ENCODE measurements around the gene PCNX2.

Gene PCNX2

GRCh38 chr1:233224311-233224710 is 71.2 kb downstream of the PCNX2 start (continued):
- TF ChIP-seq, protein P1, sequence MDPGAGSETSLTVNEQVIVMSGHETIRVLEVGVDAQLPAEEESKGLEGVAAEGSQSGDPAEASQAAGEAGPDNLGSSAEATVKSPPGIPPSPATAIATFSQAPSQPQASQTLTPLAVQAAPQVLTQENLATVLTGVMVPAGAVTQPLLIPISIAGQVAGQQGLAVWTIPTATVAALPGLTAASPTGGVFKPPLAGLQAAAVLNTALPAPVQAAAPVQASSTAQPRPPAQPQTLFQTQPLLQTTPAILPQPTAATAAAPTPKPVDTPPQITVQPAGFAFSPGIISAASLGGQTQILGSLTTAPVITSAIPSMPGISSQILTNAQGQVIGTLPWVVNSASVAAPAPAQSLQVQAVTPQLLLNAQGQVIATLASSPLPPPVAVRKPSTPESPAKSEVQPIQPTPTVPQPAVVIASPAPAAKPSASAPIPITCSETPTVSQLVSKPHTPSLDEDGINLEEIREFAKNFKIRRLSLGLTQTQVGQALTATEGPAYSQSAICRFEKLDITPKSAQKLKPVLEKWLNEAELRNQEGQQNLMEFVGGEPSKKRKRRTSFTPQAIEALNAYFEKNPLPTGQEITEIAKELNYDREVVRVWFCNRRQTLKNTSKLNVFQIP (CRISPR knock-in tag; IDR thresholded peaks at IDR 0.05; ENCODE audit: borderline replicate concordance, low read depth): no peak
- TF ChIP-seq ESRRG (CRISPR knock-in tag; IDR thresholded peaks at IDR 0.05): no peak
- no peak for TF ChIP-seq ISL1 (CRISPR knock-in tag; IDR thresholded peaks at IDR 0.05)

DNA sequence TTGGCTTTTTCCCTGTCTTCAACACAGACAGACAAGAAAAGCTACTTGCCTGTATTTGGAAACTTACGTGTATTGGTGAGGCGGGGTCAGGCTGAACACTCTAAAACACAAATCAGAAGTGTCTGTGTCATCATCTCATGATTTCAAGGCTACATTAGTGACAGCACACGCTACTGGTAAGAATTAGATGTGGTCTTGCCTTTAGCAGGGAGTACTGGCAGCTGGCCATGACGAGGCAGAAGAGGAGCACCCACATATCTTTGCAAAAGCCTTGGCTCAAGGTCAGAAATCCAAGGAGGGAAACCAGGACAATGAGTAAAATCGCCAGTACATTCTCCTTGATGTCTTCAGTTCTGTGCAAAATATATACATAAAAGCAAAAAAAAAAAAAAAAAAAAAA is 77.7 kb downstream of the PCNX2 start:
- no peak for ATAC-seq
- TF ChIP-seq TSHZ2 (CRISPR knock-in tag; IDR thresholded peaks at IDR 0.05) (no peak), BACH2 (CRISPR knock-in tag; IDR thresholded peaks at IDR 0.05; ENCODE audit: borderline replicate concordance) (no peak), ARNTL (CRISPR knock-in tag; IDR thresholded peaks at IDR 0.05; ENCODE audit: borderline replicate concordance, low read depth) (no peak), ESRRG (CRISPR knock-in tag; IDR thresholded peaks at IDR 0.05) (no peak), TOX (CRISPR knock-in tag; IDR thresholded peaks at IDR 0.05; ENCODE audit: borderline replicate concordance) (no peak), TCF4 (CRISPR knock-in tag; IDR thresholded peaks at IDR 0.05; ENCODE audit: borderline replicate concordance) (no peak), ZNF70 (CRISPR knock-in tag; IDR thresholded peaks at IDR 0.05) (no peak)

GRCh38 chr1:233216009-233216408 is 79.5 kb downstream of the PCNX2 start:
- no peak for ATAC-seq
- TF ChIP-seq OSR1 (CRISPR knock-in tag; IDR thresholded peaks at IDR 0.05): no peak
- TF ChIP-seq, protein P2, sequence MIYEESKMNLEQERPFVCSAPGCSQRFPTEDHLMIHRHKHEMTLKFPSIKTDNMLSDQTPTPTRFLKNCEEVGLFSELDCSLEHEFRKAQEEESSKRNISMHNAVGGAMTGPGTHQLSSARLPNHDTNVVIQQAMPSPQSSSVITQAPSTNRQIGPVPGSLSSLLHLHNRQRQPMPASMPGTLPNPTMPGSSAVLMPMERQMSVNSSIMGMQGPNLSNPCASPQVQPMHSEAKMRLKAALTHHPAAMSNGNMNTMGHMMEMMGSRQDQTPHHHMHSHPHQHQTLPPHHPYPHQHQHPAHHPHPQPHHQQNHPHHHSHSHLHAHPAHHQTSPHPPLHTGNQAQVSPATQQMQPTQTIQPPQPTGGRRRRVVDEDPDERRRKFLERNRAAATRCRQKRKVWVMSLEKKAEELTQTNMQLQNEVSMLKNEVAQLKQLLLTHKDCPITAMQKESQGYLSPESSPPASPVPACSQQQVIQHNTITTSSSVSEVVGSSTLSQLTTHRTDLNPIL (CRISPR knock-in tag; IDR thresholded peaks at IDR 0.05; ENCODE audit: low read depth): no peak
- TF ChIP-seq, protein P3, sequence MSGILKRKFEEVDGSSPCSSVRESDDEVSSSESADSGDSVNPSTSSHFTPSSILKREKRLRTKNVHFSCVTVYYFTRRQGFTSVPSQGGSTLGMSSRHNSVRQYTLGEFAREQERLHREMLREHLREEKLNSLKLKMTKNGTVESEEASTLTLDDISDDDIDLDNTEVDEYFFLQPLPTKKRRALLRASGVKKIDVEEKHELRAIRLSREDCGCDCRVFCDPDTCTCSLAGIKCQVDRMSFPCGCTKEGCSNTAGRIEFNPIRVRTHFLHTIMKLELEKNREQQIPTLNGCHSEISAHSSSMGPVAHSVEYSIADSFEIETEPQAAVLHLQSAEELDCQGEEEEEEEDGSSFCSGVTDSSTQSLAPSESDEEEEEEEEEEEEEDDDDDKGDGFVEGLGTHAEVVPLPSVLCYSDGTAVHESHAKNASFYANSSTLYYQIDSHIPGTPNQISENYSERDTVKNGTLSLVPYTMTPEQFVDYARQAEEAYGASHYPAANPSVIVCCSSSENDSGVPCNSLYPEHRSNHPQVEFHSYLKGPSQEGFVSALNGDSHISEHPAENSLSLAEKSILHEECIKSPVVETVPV (CRISPR knock-in tag; IDR thresholded peaks at IDR 0.05): no peak
- TF ChIP-seq GLIS3 (CRISPR knock-in tag; IDR thresholded peaks at IDR 0.05): no peak
- no peak for TF ChIP-seq TOX (CRISPR knock-in tag; IDR thresholded peaks at IDR 0.05; ENCODE audit: borderline replicate concordance)
- TF ChIP-seq, protein P1 (CRISPR knock-in tag; IDR thresholded peaks at IDR 0.05; ENCODE audit: borderline replicate concordance, low read depth): no peak
- TF ChIP-seq CSDC2 (CRISPR knock-in tag; IDR thresholded peaks at IDR 0.05): no peak
- TF ChIP-seq ZFP30 (CRISPR knock-in tag; IDR thresholded peaks at IDR 0.05): no peak
- TF ChIP-seq ZC3H10 (CRISPR knock-in tag; IDR thresholded peaks at IDR 0.05): no peak
- TF ChIP-seq ZNF70 (CRISPR knock-in tag; IDR thresholded peaks at IDR 0.05): no peak
- TF ChIP-seq RARB (CRISPR knock-in tag; IDR thresholded peaks at IDR 0.05): no peak
- TF ChIP-seq PPARA (CRISPR knock-in tag; IDR thresholded peaks at IDR 0.05; ENCODE audit: borderline replicate concordance): no peak
- no peak for TF ChIP-seq ZNF8 (CRISPR knock-in tag; IDR thresholded peaks at IDR 0.05)
- no peak for TF ChIP-seq ZNF565 (CRISPR knock-in tag; conservative IDR thresholded peaks at IDR 0.05; ENCODE audit: low read depth)
- no peak for TF ChIP-seq TSHZ2 (CRISPR knock-in tag; IDR thresholded peaks at IDR 0.05)
- TF ChIP-seq ARNTL (CRISPR knock-in tag; IDR thresholded peaks at IDR 0.05; ENCODE audit: borderline replicate concordance, low read depth): no peak
- no peak for TF ChIP-seq ISL1 (CRISPR knock-in tag; IDR thresholded peaks at IDR 0.05)
- TF ChIP-seq TCF4 (CRISPR knock-in tag; IDR thresholded peaks at IDR 0.05; ENCODE audit: borderline replicate concordance): no peak
- no peak for TF ChIP-seq ZFP3 (CRISPR knock-in tag; IDR thresholded peaks at IDR 0.05)
- TF ChIP-seq, protein P4, sequence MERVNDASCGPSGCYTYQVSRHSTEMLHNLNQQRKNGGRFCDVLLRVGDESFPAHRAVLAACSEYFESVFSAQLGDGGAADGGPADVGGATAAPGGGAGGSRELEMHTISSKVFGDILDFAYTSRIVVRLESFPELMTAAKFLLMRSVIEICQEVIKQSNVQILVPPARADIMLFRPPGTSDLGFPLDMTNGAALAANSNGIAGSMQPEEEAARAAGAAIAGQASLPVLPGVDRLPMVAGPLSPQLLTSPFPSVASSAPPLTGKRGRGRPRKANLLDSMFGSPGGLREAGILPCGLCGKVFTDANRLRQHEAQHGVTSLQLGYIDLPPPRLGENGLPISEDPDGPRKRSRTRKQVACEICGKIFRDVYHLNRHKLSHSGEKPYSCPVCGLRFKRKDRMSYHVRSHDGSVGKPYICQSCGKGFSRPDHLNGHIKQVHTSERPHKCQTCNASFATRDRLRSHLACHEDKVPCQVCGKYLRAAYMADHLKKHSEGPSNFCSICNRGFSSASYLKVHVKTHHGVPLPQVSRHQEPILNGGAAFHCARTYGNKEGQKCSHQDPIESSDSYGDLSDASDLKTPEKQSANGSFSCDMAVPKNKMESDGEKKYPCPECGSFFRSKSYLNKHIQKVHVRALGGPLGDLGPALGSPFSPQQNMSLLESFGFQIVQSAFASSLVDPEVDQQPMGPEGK (CRISPR knock-in tag; IDR thresholded peaks at IDR 0.05; ENCODE audit: borderline replicate concordance): no peak
